Measurements from ENCODE around the gene RUVBL2.
"Not testable (repeated sequence)": the region's sequence is repeated elsewhere in the genome, so short reads cannot be mapped to it uniquely, and the experiment has no call there.

GRCh38 chr19:49030323-49030722 lies 36.6 kb downstream of the RUVBL2 start:
- not testable (repeated sequence) for TF ChIP-seq POLR2A (IDR thresholded peaks at IDR 0.05; ENCODE audit: low read length); GATA1 (IDR thresholded peaks at IDR 0.05; ENCODE audit: low read depth, low read length)

All from erythroblast (primary cell).